H9 (cell line): ENCODE measurements around the gene PRR3. TPM values are rescaled to one million over a fixed set of nuclear protein-coding genes. Genes with fewer than 3 reads are reported as not detected.

Experiments used
- DNase-seq: peaks from one replicate; pipeline ENCODE4 v3.0.0-alpha.2; 2017
- H2AFZ ChIP-seq: one replicate; pipeline ENCODE4 v1.6.1; 2013; ENCODE audit warnings: mild to moderate bottlenecking, low read length, control low read depth, moderate library complexity
- H2AK5ac ChIP-seq: 2 replicates; pipeline ENCODE4 v1.6.1; 2013; ENCODE audit warnings: low read length, control low read depth, mixed read lengths; ENCODE audit not compliant: insufficient read length
- H2BK120ac ChIP-seq: one replicate; pipeline ENCODE4 v1.6.1; 2013; ENCODE audit warnings: low read depth, mild to moderate bottlenecking, low read length, control low read depth, inconsistent platforms; ENCODE audit not compliant: poor library complexity, severe bottlenecking
- H2BK12ac ChIP-seq: 2 replicates; pipeline ENCODE4 v1.6.1; 2013; ENCODE audit warnings: low read length, control low read depth, mixed read lengths, low read depth; ENCODE audit not compliant: insufficient read length
- H2BK15ac ChIP-seq: 2 replicates; pipeline ENCODE4 v1.6.1; 2013; ENCODE audit warnings: low read depth, low read length, control low read depth
- H2BK20ac ChIP-seq: one replicate; pipeline ENCODE4 v1.6.1; 2013; ENCODE audit warnings: low read depth, mild to moderate bottlenecking, low read length, control low read depth, inconsistent platforms; ENCODE audit not compliant: poor library complexity, severe bottlenecking
- H2BK5ac ChIP-seq: 2 replicates; pipeline ENCODE4 v1.6.1; 2013; ENCODE audit warnings: low read length, control low read depth, mixed read lengths; ENCODE audit not compliant: insufficient read length
- H3K14ac ChIP-seq: 2 replicates; pipeline ENCODE4 v1.6.1; 2013; ENCODE audit warnings: low read length, control low read depth; ENCODE audit not compliant: insufficient read depth
- H3K18ac ChIP-seq: 2 replicates; pipeline ENCODE4 v1.6.1; 2013; ENCODE audit warnings: low read depth, mild to moderate bottlenecking, mixed read lengths, low read length, control low read depth; ENCODE audit not compliant: insufficient read length
- H3K23ac ChIP-seq: 2 replicates; pipeline ENCODE4 v1.6.1; 2013; ENCODE audit warnings: low read length, control low read depth, mixed read lengths, low read depth; ENCODE audit not compliant: insufficient read length
- H3K23me2 ChIP-seq: 2 replicates; pipeline ENCODE4 v1.6.1; 2013; ENCODE audit warnings: low read depth, mild to moderate bottlenecking, mixed read lengths, low read length, control low read depth; ENCODE audit not compliant: insufficient read length, poor library complexity, severe bottlenecking
- H3K27ac ChIP-seq: 2 replicates; pipeline ENCODE4 v1.5.1; 2013; ENCODE audit warnings: low read length, control low read depth, mixed read lengths, low read depth; ENCODE audit not compliant: insufficient read length
- H3K27me3 ChIP-seq: 2 replicates; pipeline ENCODE4 v1.6.1; 2013; ENCODE audit warnings: low read length, control low read depth, inconsistent platforms; ENCODE audit not compliant: insufficient read depth
- H3K4ac ChIP-seq: 2 replicates; pipeline ENCODE4 v1.6.1; 2013; ENCODE audit warnings: low read depth, mild to moderate bottlenecking, control low read depth, inconsistent platforms, low read length, moderate library complexity
- H3K4me1 ChIP-seq: 2 replicates; pipeline ENCODE4 v1.6.1; 2013; ENCODE audit warnings: low read length, control low read depth, inconsistent platforms; ENCODE audit not compliant: insufficient read depth
- H3K4me2 ChIP-seq: 2 replicates; pipeline ENCODE4 v1.6.1; 2013; ENCODE audit warnings: low read length, control low read depth, mixed read lengths; ENCODE audit not compliant: insufficient read length, insufficient read depth
- H3K56ac ChIP-seq: 2 replicates; pipeline ENCODE4 v1.6.1; 2013; ENCODE audit warnings: low read depth, mild to moderate bottlenecking, mixed read lengths, low read length, control low read depth; ENCODE audit not compliant: insufficient read length
- H3K79me1 ChIP-seq: 2 replicates; pipeline ENCODE4 v1.6.1; 2013; ENCODE audit warnings: low read depth, mild to moderate bottlenecking, moderate library complexity, low read length, control low read depth, inconsistent platforms; ENCODE audit not compliant: insufficient read depth, poor library complexity, severe bottlenecking
- H3K79me2 ChIP-seq: 2 replicates; pipeline ENCODE4 v1.6.1; 2013; ENCODE audit warnings: low read length, control low read depth, inconsistent platforms; ENCODE audit not compliant: insufficient read depth
- H3K9ac ChIP-seq: 2 replicates; pipeline ENCODE4 v1.6.1; 2013; ENCODE audit warnings: low read length, control low read depth, mixed read lengths; ENCODE audit not compliant: insufficient read length; ENCODE audit errors: extremely low read depth
- H3K9me3 ChIP-seq: one replicate; pipeline ENCODE4 v1.6.1; 2013; ENCODE audit warnings: low read depth, low read length, inconsistent platforms; ENCODE audit not compliant: control insufficient read depth
- H3T11ph ChIP-seq: one replicate; pipeline ENCODE4 v1.6.1; 2013; ENCODE audit warnings: mild to moderate bottlenecking, low read length, control low read depth, inconsistent platforms
- H4K20me1 ChIP-seq: one replicate; pipeline ENCODE4 v1.6.1; 2013; ENCODE audit not compliant: control insufficient read depth, insufficient read length, insufficient read depth
- H4K5ac ChIP-seq: 2 replicates; pipeline ENCODE4 v1.6.1; 2013; ENCODE audit warnings: low read depth, mild to moderate bottlenecking, mixed read lengths, low read length, control low read depth; ENCODE audit not compliant: insufficient read length
- H4K8ac ChIP-seq: replicated peaks from 2 replicates; pipeline ENCODE4 v1.6.1; 2013; ENCODE audit warnings: low read length, control low read depth, mixed read lengths, low read depth; ENCODE audit not compliant: insufficient read length
- H4K91ac ChIP-seq: 2 replicates; pipeline ENCODE4 v1.6.1; 2013; ENCODE audit warnings: low read depth, mild to moderate bottlenecking, moderate library complexity, mixed read lengths, low read length, control low read depth; ENCODE audit not compliant: insufficient read length
- H3K27ac Mint-ChIP-seq, 3 experiments: 2 replicates in 2 of 3; 3 replicates in 1 of 3; pipeline ENCODE4 v1.8.0; 2020 to 2021; ENCODE audit warnings: mixed read lengths in 3 of 3, mild to moderate bottlenecking in 1 of 3, moderate library complexity in 1 of 3
- H3K27me3 Mint-ChIP-seq: 2 replicates; pipeline ENCODE4 v1.8.0; 2021; ENCODE audit warnings: low read depth, mild to moderate bottlenecking, moderate library complexity, mixed read lengths
- H3K36me3 Mint-ChIP-seq, 3 experiments: 2 replicates in 2 of 3; 3 replicates in 1 of 3; pipeline ENCODE4 v1.8.0; 2020 to 2021; ENCODE audit warnings: low read depth in 3 of 3, mixed read lengths in 3 of 3; ENCODE audit not compliant: insufficient read depth in 1 of 3
- H3K4me1 Mint-ChIP-seq, 2 experiments: 2 replicates each; pipeline ENCODE4 v1.8.0; 2020; ENCODE audit warnings: mixed read lengths in 2 of 2
- H3K4me3 Mint-ChIP-seq, 2 experiments: 2 replicates in 1 of 2; 3 replicates in 1 of 2; pipeline ENCODE4 v1.8.0; 2020 to 2021; ENCODE audit warnings: mild to moderate bottlenecking in 2 of 2, mixed read lengths in 2 of 2, moderate library complexity in 1 of 2
- H3K9me3 Mint-ChIP-seq, 2 experiments: 2 replicates in 1 of 2; 3 replicates in 1 of 2; pipeline ENCODE4 v1.8.0; 2020; ENCODE audit warnings: mild to moderate bottlenecking in 2 of 2, mixed read lengths in 2 of 2, moderate library complexity in 1 of 2
- WGBS: extraction: QIAGEN DNeasy Blood & Tissue Kit; methylation state at CpG from one replicate; pipeline ENCODE4 v1.1.7; 2013; ENCODE audit warnings: missing lambda C conversion rate, low lambda C conversion rate, mixed read lengths; ENCODE audit not compliant: insufficient read length; ENCODE audit errors: extremely low coverage; 5-methylcytosine and 5-hydroxymethylcytosine counted together
- total RNA-seq: library from RNA; stranded (reverse); gene quantifications from 2 replicates; pipeline ENCODE4 v1.2.1, GENCODE V29; 2021
- TF ChIP-seq, protein P1 (sequence below): fragments of 200-600 bp; sonication (generic); conservative IDR thresholded peaks from 3 replicates; pipeline ENCODE4 v1.8.0; 2021; ENCODE audit warnings: antibody characterized with exemption, mild to moderate bottlenecking

PRR3 gene
- total RNA-seq, 1 experiment from 2014 or later, result 17.0 TPM

DNA sequence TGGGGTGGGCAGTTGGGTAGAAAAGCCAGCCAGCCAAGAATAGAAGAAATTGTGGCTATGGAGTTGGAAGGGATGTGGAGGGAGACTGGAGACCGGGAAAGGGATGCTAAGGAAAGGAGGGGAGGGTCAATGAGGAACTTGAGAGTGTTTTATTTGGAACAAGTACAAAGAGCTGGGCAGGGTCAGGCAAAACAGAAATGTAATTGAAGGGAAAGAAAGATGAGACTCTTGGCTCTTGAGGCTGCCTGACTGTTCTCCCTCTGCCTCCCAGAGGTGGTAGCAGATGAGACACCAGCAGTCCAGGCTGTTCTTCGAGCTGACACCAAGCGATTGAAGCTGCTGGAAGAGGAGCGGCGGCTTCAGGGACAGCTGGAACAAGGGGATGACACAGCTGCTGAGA lies 26.8 kb downstream of the PRR3 start:
- H3K23me2 ChIP-seq, result no peaks in the 10 kb centered on the region
- no peak overlapping the region for H3K4ac ChIP-seq
- no peaks in the 10 kb centered on the region for H3K9me3 ChIP-seq
- H3K27ac ChIP-seq, result no peak overlapping the region
- H4K5ac ChIP-seq, result no peak overlapping the region
- no peak overlapping the region for H3K4me2 ChIP-seq
- no peak overlapping the region for H3T11ph ChIP-seq
- H2BK120ac ChIP-seq, result no peak overlapping the region
- no CpG with 5 or more reads among the region's 5 CpGs for whole genome bisulfite sequencing
- no peak for DNase-seq
- H2AK5ac ChIP-seq, result no peak overlapping the region
- TF ChIP-seq, protein P1, sequence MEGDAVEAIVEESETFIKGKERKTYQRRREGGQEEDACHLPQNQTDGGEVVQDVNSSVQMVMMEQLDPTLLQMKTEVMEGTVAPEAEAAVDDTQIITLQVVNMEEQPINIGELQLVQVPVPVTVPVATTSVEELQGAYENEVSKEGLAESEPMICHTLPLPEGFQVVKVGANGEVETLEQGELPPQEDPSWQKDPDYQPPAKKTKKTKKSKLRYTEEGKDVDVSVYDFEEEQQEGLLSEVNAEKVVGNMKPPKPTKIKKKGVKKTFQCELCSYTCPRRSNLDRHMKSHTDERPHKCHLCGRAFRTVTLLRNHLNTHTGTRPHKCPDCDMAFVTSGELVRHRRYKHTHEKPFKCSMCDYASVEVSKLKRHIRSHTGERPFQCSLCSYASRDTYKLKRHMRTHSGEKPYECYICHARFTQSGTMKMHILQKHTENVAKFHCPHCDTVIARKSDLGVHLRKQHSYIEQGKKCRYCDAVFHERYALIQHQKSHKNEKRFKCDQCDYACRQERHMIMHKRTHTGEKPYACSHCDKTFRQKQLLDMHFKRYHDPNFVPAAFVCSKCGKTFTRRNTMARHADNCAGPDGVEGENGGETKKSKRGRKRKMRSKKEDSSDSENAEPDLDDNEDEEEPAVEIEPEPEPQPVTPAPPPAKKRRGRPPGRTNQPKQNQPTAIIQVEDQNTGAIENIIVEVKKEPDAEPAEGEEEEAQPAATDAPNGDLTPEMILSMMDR, result no peak
- H2BK15ac ChIP-seq, result no peak overlapping the region
- no peak overlapping the region for H2BK20ac ChIP-seq
- H3K36me3 Mint-ChIP-seq, result peaks cover 74 to 96% (median 95%) of the 10 kb centered on the region in 3 experiments
- H2BK5ac ChIP-seq, result no peak overlapping the region
- H3K79me1 ChIP-seq, result no peaks in the 10 kb centered on the region
- no peak overlapping the region for H2AFZ ChIP-seq
- H3K27me3 Mint-ChIP-seq, result no peaks in the 10 kb centered on the region
- no peak overlapping the region for H3K18ac ChIP-seq
- no peak overlapping the region for H4K8ac ChIP-seq
- no peak overlapping the region for H3K14ac ChIP-seq
- no peak overlapping the region for H4K91ac ChIP-seq
- H3K9me3 Mint-ChIP-seq, result no peaks in the 10 kb centered on the region
- no peaks in the 10 kb centered on the region for H3K27me3 ChIP-seq
- H4K20me1 ChIP-seq, result no peaks in the 10 kb centered on the region
- no peak overlapping the region for H3K9ac ChIP-seq
- H3K4me3 Mint-ChIP-seq, result no peak overlapping the region
- H3K4me1 ChIP-seq, result no peaks in the 10 kb centered on the region
- no peak overlapping the region for H2BK12ac ChIP-seq
- H3K23ac ChIP-seq, result no peak overlapping the region
- H3K4me1 Mint-ChIP-seq, result no peaks in the 10 kb centered on the region
- H3K56ac ChIP-seq, result no peak overlapping the region
- H3K79me2 ChIP-seq, result no peaks in the 10 kb centered on the region
- H3K27ac Mint-ChIP-seq, result no peak overlapping the region
